DND-41 (cell line): Measurements from ENCODE around the gene ADI1.

Experiments used
- ATAC-seq: fragments of 200-7000 bp; cut with Tn5 transposase; 3 replicates; pipeline ENCODE4 v1.9.1; 2021; ENCODE audit warnings: low read depth; ENCODE audit not compliant: insufficient read depth
- DNase-seq: peaks from one replicate; pipeline ENCODE4 v3.0.0-alpha.2; 2020
- H2AFZ ChIP-seq: 2 replicates; pipeline ENCODE4 v1.6.0; 2012; ENCODE audit warnings: low read depth, low read length
- H3K27ac ChIP-seq: 2 replicates; pipeline ENCODE4 v1.5.1; 2012; ENCODE audit warnings: low read length, inconsistent platforms
- H3K27me3 ChIP-seq: fragments of 200-600 bp; sonication (generic); 2 replicates; pipeline ENCODE4 v1.6.0; 2012; ENCODE audit warnings: low read length, mild to moderate bottlenecking, inconsistent platforms; ENCODE audit not compliant: insufficient read depth, poor library complexity
- H3K36me3 ChIP-seq: 2 replicates; pipeline ENCODE4 v1.5.1; 2012; ENCODE audit warnings: low read length, inconsistent platforms; ENCODE audit not compliant: insufficient read depth
- H3K4me1 ChIP-seq: 2 replicates; pipeline ENCODE4 v1.5.1; 2012; ENCODE audit warnings: mild to moderate bottlenecking, low read length; ENCODE audit not compliant: insufficient read depth
- H3K4me2 ChIP-seq: 2 replicates; pipeline ENCODE4 v1.6.0; 2012; ENCODE audit warnings: mild to moderate bottlenecking, moderate library complexity, low read length, inconsistent platforms; ENCODE audit not compliant: insufficient read depth
- H3K4me3 ChIP-seq, 2 experiments: fragments of 200-600 bp in 1 of 2; shearing (Covaris generic) in 1 of 2; 2 replicates each; pipeline ENCODE4 v1.5.1; 2012 to 2016; ENCODE audit warnings: inconsistent platforms in 2 of 2, low read length in 2 of 2, mild to moderate bottlenecking in 2 of 2, low read depth in 1 of 2, moderate library complexity in 1 of 2
- H3K79me2 ChIP-seq: 2 replicates; pipeline ENCODE4 v1.6.0; 2012; ENCODE audit warnings: low read length, inconsistent platforms; ENCODE audit not compliant: insufficient read depth
- H3K9ac ChIP-seq: 2 replicates; pipeline ENCODE4 v1.6.0; 2012; ENCODE audit warnings: low read depth, mild to moderate bottlenecking, inconsistent platforms, low read length, moderate library complexity
- H3K9me3 ChIP-seq: 2 replicates; pipeline ENCODE4 v1.5.1; 2012; ENCODE audit warnings: low read length, moderate library complexity, mild to moderate bottlenecking, inconsistent platforms; ENCODE audit not compliant: insufficient read depth, severe bottlenecking
- H4K20me1 ChIP-seq: 2 replicates; pipeline ENCODE4 v1.6.0; 2012; ENCODE audit warnings: low read length; ENCODE audit not compliant: insufficient read depth
- EZH2 ChIP-seq: IDR thresholded peaks from 3 replicates; pipeline ENCODE4 v1.6.1; 2012; ENCODE audit warnings: borderline replicate concordance, low read depth, mild to moderate bottlenecking, moderate library complexity, low read length, inconsistent platforms; ENCODE audit not compliant: severe bottlenecking
- TF ChIP-seq, protein P1 (sequence below): IDR thresholded peaks from 2 replicates; pipeline ENCODE4 v1.5.1; 2012; ENCODE audit warnings: borderline replicate concordance, low read length, moderate library complexity, mild to moderate bottlenecking; ENCODE audit not compliant: poor library complexity, severe bottlenecking; ENCODE audit errors: extremely low read depth

ADI1 gene

GRCh38 chr2:3459185-3460015 lies 59.9 kb downstream of the ADI1 start:
- H3K79me2 ChIP-seq, result no peaks in the 10 kb centered on the region
- ATAC-seq (no peak), DNase-seq (no peak)
- no peak overlapping the region for H3K27ac ChIP-seq
- H3K27me3 ChIP-seq, result no peaks in the 10 kb centered on the region
- TF ChIP-seq, protein P1, sequence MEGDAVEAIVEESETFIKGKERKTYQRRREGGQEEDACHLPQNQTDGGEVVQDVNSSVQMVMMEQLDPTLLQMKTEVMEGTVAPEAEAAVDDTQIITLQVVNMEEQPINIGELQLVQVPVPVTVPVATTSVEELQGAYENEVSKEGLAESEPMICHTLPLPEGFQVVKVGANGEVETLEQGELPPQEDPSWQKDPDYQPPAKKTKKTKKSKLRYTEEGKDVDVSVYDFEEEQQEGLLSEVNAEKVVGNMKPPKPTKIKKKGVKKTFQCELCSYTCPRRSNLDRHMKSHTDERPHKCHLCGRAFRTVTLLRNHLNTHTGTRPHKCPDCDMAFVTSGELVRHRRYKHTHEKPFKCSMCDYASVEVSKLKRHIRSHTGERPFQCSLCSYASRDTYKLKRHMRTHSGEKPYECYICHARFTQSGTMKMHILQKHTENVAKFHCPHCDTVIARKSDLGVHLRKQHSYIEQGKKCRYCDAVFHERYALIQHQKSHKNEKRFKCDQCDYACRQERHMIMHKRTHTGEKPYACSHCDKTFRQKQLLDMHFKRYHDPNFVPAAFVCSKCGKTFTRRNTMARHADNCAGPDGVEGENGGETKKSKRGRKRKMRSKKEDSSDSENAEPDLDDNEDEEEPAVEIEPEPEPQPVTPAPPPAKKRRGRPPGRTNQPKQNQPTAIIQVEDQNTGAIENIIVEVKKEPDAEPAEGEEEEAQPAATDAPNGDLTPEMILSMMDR, result peak; percentile 5
- no peak for TF ChIP-seq EZH2
- H3K4me2 ChIP-seq, result no peak overlapping the region
- H3K4me3 ChIP-seq, result no peak overlapping the region
- H4K20me1 ChIP-seq, result no peaks in the 10 kb centered on the region; the same call in 1 of the 2 replicates
- no peaks in the 10 kb centered on the region for H3K9me3 ChIP-seq
- H2AFZ ChIP-seq, result no peak overlapping the region
- no peak overlapping the region for H3K9ac ChIP-seq
- peaks cover 60% of the 10 kb centered on the region for H3K36me3 ChIP-seq
- H3K4me1 ChIP-seq, result no peaks in the 10 kb centered on the region

DNA sequence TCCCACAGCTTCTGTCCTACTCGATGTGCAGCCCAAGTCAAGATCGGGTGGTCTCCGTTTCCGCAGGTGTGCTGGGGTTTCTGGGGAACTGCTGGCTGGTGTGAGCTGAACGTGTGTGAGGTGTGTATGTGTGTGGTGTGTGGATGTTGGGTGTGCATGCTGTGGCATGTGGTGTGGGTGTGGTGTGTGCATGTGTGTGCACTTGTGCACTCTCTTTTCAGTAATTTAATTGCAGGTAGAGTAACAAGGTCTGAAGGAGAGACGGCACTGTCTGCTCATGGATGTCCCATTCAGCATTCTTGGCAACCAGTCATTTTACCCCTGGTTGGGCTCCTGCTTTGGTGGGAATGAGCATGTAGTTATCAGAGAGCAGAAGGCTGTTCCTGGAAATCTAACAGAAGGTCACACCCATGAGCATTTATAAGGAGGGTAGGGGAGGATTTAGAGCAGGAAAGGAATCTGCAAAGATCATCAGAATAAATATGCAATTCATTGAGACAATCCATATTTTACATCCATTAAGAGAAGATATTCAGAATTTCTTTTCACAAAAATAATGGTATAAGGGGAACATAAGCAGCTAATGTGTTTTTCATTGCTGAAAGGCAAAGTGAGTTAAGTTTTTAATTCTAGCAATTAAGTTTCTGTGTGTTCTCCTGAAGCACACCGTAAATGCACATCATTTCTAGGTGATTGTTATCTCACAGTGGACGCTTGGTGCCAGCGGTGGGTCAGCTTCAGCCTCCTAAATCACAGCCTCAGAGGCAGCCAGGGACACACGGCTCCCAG lies 60.7 kb downstream of the ADI1 start:
- no peak overlapping the region for H3K4me2 ChIP-seq
- H3K27ac ChIP-seq, result no peak overlapping the region
- no peak overlapping the region for H3K9ac ChIP-seq
- H3K4me1 ChIP-seq, result no peaks in the 10 kb centered on the region
- TF ChIP-seq, protein P1, result no peak
- no peak for TF ChIP-seq EZH2
- H3K4me3 ChIP-seq, result no peak overlapping the region
- no peaks in the 10 kb centered on the region; the same call in 1 of the 2 replicates for H4K20me1 ChIP-seq
- no peaks in the 10 kb centered on the region for H3K79me2 ChIP-seq
- ATAC-seq, result no peak
- H2AFZ ChIP-seq, result no peak overlapping the region
- no peaks in the 10 kb centered on the region for H3K9me3 ChIP-seq
- H3K36me3 ChIP-seq, result peaks cover 60% of the 10 kb centered on the region
- H3K27me3 ChIP-seq, result no peaks in the 10 kb centered on the region
- no peak for DNase-seq

DNA sequence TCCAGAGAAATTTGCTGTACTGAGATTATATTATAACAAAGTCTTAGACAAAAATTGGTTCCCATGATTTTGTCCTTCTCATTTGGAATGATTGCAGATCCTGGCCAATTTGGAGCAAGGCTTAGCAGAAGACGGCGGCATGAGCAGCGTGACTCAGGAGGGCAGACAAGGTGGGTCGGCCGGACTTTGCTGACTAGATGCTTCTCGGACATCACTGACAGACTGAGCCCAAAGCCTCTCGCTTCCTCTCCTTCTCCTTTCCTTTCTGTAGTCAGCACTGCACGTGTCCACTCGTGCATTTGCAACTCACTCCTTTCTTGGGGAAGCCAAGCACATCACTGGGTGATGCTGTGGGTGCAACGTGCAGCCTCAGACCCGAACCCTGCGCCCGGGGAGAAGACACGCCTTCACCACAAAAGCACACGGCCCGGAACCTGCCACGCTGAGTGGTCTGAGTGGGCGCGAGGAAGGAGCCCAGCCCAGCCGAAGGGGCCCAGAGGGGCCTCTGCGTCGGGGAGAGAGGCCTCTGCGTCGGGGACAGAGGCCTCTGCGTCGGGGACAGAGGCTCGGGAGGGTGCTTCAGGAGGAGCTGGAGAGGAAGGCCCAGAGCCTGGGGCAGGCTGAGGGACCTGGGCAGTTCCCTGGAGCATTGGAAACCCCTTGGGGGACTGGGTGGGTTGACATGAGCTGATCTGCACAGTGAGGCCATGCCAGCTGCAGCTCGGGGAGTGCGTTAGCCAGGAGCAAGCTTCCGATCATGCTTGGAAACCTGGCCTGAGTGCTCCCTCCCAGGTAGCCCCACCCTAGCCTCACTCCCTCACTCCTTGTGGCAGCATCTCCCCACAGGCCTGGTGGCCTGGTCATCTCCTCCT lies 61.6 kb downstream of the ADI1 start:
- H3K79me2 ChIP-seq, result no peaks in the 10 kb centered on the region
- no peak overlapping the region for H3K27ac ChIP-seq
- peaks cover 63% of the 10 kb centered on the region for H3K36me3 ChIP-seq
- no peak overlapping the region for H3K9ac ChIP-seq
- H3K4me2 ChIP-seq, result no peak overlapping the region
- H3K4me1 ChIP-seq, result no peaks in the 10 kb centered on the region
- TF ChIP-seq, protein P1, result no peak
- TF ChIP-seq EZH2, result no peak
- H3K4me3 ChIP-seq, result no peak overlapping the region
- ATAC-seq (no peak), DNase-seq (no peak)
- H4K20me1 ChIP-seq, result no peaks in the 10 kb centered on the region; the same call in none of the 2 replicates
- H3K27me3 ChIP-seq, result no peaks in the 10 kb centered on the region
- H2AFZ ChIP-seq, result no peak overlapping the region
- no peaks in the 10 kb centered on the region for H3K9me3 ChIP-seq
